LoVo (cell line): ENCODE data around the gene TOPBP1.
A peak's percentile ranks its signal among the peaks of the same experiment; 100 is the strongest.

ENCODE experiments used
- DNase-seq: peaks from one replicate; pipeline ENCODE4 v3.0.0-alpha.2; 2016; ENCODE audit warnings: low spot score

Gene TOPBP1

DNA sequence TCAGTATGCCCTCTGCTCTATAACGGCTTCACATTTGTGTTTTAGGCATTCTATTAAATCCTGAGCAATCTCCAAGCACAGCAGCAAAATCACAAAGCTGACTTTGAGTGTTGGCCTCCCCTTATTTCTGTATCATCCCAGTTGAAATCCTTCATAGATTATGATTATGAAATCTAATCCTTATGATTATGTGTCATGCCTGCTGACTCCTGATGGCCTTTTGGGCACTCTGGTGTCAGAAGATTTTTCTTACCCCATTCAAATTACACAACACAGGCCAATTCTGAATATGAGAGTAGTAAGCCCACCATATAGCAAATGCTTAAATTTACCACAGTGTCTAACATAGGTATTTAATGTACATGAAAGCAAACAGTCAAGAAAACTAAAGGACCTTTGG is 53.9 kb downstream of the TOPBP1 start:
- DNase-seq = no peak

DNA sequence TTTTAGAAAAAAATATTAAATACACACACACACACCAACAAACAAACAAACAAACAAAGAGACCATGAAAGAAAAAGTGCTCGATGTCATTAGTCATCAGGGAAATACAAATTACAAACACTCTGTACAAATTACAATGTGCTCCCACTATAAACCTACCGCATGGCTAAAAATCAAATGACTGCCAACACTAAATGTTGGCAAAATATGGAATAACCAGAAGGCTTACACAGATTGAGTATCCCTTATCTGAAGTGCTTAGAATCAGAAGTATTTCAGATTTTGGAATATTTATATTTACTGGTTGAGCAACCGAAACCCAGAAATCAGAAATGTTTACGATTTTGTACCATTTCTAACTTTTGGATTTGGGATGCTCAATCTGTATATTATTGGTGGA is 54.8 kb downstream of the TOPBP1 start:
- no peak for DNase-seq

DNA sequence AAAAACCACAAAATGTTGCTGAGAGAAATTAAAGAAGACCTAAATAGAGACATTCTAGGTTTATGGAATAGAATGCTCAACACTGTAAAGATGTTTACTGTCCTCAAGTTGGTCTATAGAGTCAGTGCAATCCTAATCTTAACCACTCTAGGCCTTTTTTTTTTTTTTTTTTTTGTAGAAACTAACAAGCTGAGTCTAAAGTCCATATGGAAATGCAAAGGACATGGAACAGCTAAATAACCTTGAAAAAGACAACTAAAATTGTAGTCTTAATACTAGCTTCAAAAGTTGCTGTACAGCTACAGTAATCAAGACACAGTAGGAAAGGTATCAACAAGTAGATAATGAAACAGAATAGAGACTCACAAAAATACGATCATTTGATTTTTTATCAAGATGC is 55.4 kb downstream of the TOPBP1 start:
- no peak for DNase-seq

DNA sequence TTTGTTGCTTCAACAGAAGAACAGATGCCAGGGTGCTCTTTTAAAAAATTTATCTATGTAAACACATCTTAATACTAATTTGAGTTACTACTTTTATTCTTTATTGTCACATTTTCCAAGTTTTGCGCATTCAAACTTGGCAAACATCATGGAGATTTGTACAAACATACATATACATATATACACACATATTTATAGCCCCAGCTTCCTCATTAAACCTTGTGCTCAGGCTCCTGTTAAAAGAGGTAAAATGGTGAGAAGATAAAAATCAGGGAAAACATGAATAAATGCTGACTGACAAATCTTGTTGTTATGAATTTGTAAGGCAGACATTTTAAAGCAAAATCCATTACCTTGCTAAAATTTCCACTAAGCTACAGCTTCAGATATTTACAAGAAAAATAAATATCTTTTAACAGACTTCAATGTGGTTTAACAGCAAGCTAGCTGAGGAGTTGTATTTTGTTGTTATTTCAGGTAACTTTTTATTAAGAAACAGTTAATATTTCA is 61.1 kb downstream of the TOPBP1 start:
- DNase-seq = no peak

DNA sequence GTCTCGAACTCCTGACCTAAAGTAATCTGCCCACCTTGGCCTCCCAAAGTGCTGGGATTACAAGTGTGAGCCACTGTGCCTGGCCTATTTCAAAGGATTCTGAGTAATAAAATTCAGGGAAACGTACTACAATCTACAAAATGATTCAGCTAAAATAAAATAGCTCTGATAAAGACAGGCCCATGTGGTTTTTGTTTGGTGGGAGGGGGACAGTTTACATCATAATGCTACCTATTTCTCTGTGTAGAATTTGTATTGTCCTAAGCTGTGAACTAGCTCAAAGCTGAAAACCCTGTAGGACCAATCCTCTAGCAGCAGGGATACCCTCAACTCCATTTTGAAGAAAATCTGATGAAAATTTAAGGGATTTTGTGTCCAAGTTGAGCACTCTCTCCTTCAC is 62.5 kb downstream of the TOPBP1 start:
- no peak for DNase-seq

DNA sequence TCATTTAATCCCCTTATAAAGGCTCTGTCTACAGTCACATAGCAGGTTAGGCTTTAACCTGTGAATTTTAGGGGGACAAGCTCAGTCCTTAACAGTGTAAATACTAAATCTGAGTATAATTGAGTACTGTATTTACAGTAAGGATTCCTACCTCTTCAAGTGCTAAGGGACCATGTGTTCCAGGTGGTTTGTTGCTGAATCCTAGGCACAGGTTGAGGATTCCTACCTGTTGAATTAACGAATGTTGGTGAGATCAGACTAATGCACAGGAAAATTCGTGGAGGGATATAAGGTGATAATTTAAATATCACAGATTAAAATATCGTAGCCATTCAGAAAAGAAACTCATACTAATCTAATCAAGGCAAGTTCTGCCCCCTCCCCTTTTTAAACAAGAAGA is 63.3 kb downstream of the TOPBP1 start:
- no peak for DNase-seq

DNA sequence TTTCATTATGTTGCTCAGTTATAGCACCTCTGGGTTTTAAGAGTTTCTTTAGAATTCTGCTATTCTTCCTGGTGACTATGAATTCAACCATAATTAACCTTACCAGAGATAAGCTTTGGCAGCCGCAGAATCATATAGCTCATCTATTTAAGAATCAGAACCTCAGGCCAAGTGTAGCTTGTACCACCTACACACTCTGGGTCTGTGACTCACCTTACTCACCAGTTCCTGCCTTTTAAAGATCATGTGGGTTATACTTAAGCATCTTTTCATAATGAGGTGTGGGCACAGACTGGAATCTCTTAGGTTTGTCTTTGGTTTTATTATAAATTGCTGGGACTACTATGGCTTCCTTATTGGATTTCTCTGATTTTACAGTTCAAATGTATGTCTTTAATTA is 66.4 kb downstream of the TOPBP1 start:
- DNase-seq = no peak

DNA sequence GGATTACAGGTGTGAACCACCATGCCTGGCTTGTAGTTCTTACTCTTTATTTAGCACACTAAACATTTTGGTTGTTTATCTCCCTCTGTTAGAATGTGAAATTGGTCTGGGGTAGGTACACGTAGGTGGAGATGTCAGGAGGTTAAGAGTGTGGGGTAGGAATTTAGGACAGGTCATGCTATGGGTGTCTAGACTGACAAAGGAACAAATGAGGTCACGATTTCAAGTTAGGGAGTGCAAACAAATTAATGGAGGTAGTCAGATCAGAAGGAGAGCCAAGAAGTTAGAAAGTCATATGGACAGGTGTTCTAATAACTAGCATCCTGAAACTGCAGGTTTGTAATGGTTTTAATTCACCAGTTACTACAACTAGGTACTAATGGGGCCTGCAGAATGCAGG is 68.5 kb downstream of the TOPBP1 start:
- no peak for DNase-seq

DNA sequence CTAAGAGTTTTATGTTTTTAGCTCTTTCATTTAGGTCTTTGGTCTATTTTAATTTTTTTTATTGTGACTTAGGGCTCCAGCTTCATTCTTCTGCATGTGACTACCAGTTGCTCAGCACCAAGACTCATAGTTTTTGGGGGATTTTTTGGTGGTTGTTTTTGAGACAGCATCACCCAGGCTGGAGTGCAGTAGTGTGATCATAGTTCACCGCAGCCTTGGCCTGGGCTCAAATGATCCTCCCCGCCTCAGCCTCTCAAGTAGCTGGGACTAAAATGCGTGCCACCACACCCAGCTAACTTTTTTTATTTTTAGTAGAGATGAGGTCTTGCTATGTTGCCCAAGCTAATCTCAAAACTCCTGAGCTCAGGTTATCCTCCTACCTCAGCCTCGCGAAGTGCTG is 68.9 kb downstream of the TOPBP1 start:
- DNase-seq = no peak

DNA sequence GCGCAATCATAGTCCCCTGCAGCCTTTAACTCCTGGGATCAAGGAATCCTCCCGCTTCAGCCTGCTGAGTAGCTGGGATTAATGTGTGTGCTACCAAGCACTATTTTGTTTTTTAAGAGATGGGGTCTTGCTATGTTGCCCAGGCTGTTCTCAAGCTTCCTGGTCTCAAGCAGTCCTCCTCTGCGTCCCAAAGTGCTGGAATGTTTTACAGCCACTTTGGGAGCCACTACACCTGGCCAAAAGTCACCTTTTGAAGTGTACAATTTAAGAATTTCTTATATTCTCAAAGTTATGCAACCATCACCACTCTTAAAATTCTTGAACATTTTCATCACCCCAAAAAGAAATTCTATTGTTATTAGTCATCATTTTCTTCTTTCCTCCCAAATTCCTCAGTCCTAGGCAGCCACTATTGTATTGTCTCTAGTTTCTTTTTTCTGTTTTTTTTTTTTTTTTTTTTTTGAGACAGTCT is 70.4 kb downstream of the TOPBP1 start:
- DNase-seq = no peak

DNA sequence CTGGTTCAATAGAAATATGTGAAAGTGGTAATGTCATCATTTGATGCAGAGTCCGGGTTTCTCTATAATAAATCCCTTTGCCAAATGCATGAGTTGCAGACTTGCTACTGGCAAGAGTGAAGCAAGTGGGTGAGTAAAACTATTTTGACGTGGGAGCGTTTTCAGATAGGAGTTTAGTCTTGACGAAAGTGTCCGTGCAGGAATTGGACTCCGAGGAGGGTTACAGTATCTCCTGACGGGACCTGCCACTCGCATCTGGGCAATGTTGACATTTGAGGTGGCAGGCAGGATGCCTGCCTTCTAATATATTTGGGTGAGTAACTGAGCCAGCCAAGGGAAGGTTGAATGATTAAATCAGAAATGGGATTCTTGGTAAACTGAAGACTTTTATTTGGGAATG is 72.2 kb downstream of the TOPBP1 start:
- DNase-seq = no peak

DNA sequence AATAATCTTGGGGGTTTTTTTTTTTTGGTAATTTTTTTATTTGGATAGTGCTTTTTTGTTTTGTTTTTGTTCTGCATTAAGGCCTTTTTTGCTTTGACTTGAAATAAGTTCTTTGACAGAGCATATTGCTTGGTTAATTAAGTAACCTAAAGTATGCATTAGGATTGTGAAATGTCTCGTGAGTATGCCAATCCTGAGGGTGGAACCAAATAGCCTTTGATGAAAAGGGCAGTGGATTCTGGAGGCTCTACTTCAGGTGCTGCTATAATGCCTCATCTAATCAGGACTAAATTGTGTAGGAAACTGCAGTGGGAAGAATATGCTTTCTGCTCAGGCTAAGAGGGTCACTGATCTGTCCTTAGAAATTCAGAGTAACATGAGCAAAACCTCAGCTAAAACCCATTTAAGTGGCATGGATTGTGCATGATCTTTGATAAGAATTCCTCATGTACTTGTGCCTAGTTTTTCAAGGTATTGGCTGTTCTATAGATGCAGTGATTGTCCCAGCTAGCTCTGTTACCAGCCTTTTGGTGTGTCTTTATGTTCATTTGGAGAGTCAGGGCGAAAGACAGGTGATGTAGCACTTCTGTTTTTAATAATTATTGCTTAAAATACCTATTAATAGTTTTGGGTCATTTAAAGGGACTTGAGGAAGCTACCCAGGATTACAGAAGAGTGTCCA is 72.8 kb downstream of the TOPBP1 start:
- no peak for DNase-seq

DNA sequence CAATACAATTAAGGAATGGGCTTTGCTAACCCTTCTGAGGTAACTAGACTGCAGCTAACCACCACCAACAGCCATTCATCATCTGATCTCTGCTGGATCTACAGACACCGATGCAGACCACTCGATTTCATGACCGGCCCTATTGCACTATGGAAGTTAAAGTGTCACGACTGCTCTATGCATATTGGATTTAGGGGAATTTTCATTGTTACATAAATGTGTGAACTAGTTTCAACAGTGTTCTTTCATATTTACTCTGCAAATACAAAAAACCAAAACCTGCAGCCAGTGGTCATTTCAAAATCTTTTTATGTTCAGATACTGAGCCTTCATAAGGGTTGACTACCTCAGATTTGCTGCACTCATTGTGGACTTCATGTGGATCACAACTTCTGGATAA is 73.7 kb downstream of the TOPBP1 start:
- DNase-seq = no peak

DNA sequence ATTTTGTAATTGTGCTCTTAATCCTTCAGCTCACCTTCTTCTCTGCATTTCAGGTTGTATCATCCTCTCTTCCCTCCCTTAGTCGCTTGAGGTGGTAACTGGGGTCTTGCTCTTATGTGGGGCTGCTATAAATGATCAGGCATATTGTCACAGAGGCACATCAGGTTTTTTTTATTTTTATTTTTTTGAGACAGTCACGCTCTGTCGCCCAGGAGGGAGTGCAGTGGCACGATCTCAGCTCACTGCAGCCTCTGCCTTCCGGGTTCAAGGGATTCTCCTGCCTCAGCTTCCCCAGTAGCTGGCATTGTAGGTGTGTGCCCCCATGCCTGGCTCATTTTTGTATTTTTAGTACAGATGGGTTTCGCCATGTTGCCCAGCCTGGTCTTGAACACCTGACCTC is 78.3 kb downstream of the TOPBP1 start:
- no peak for DNase-seq

- DNase-seq = peak; percentile 37
Observed at GRCh38 chr3:133578548-133579191, 83.1 kb downstream of the TOPBP1 start.

DNA sequence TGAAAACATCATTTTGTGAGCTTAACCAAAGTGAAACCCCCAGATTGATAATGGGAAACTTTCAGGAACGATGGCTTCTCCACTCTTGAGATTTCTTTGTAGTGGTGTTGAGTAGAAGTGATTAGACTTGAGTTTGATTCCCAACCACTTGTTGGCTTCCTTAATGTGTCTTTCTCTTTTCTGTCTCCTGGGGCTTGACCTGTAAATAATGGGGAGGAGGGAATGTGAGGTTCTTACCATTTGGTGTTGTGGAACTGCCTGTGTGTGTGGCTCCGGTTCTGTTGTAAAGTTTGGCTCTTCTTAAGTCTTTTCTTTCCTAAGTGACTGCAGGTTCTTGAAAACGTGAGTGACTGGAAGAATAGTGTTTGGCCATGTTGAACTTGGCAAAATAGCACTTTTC is 85.6 kb downstream of the TOPBP1 start:
- DNase-seq = no peak

GRCh38 chr3:133575086-133575485 is 86.7 kb downstream of the TOPBP1 start:
- no peak for DNase-seq

DNA sequence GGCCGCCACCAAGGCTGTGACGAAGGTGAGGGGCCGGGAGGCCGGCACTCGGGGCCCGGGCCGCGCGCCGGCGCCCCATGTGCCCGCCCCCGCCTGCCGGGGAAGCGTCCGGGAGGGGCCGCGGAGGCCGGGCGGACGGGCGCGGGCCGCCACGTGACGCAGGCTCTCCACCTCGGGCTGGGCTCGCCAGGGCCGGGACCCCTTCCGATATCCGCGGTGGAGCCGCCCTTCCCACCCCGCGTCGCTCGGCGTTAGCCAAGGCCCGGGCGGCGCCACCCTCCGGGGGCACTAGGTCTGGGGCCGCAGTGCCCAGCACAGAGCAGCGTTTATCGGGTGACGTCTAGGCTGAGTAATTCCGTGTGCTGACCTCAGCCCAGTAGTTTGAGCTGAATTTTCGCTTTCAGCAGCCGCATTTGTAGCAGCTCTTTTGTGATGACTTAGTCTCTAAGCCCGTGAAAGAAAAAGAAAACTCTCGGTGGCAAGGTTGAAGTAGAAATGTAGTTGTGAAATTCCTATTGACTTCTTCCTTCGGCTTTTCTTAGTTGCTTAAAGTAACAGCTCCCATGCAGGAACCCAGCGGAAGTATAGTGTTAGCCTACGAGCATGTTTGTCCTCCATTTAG is 87.4 kb downstream of the TOPBP1 start:
- DNase-seq = peak; percentile 49

DNA sequence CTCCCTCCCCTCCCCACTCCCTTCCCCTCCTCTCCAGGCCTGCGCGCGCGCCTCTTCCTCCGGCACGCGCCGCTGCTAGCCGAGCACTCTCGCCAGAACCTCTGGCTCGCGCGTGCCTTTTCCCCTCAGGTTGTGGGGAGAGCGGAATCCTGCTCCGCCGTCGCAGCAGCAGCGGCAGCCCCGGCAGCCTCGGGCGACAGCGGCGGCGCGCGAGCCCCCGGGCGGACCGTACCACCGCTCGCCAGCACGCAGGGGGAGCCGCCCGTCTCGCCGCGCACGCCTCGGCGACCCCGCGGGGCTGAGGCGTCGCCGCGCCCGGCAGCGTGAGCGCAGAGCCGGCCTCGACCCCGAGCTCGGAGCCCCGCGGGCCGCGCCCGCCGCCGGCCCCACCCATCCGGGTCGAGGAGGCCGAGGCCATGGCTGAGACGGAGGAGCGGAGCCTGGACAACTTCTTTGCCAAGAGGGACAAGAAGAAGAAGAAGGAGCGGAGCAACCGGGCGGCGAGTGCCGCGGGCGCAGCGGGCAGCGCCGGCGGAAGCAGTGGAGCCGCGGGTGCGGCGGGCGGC is 88.0 kb downstream of the TOPBP1 start, which contains the start of gene CDV3:
CDV3 (plus strand) TSS at position 58 of the 566 bp plus-strand sequence; CDS start at position 417, 359 bp downstream.
- DNase-seq = no peak

- DNase-seq = peak; percentile 98
Observed at GRCh38 chr3:133573054-133573628, 88.6 kb downstream of the TOPBP1 start.

GRCh38 chr3:133572158-133573053 is 89.3 kb downstream of the TOPBP1 start:
- peak; percentile 42 for DNase-seq
